Measurements from ENCODE around the gene TRIM25. TPM values are rescaled to one million over a fixed set of nuclear protein-coding genes. Genes with fewer than 3 reads are reported as not detected.

The TRIM25 gene
- total RNA-seq, 2 donors from 2014 or later: 7.5 to 17.6 TPM

DNA sequence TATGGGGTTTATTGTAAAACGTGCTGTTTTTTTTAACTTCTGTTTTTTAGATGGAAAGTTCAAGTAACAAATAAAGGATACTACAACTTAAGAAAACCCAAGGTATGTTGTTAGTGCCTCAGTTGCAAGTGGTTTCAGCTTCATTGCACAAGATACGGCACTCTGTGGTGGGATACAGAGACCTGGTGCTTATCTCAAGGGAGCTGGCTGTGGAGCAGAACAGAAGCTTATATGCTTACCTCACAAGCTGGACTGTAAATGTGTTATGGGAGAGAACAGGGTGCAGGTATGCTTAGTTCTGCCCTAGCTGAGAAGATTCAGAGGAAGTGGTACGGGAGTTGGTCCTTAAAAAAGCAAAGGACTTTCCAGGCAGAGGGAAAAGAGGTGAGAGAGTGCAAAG is 64.7 kb downstream of the TRIM25 start:
- TF ChIP-seq, protein P1, sequence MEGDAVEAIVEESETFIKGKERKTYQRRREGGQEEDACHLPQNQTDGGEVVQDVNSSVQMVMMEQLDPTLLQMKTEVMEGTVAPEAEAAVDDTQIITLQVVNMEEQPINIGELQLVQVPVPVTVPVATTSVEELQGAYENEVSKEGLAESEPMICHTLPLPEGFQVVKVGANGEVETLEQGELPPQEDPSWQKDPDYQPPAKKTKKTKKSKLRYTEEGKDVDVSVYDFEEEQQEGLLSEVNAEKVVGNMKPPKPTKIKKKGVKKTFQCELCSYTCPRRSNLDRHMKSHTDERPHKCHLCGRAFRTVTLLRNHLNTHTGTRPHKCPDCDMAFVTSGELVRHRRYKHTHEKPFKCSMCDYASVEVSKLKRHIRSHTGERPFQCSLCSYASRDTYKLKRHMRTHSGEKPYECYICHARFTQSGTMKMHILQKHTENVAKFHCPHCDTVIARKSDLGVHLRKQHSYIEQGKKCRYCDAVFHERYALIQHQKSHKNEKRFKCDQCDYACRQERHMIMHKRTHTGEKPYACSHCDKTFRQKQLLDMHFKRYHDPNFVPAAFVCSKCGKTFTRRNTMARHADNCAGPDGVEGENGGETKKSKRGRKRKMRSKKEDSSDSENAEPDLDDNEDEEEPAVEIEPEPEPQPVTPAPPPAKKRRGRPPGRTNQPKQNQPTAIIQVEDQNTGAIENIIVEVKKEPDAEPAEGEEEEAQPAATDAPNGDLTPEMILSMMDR (IDR thresholded peaks at IDR 0.05): no peak
- H3K27ac ChIP-seq: no peak overlapping the region
- no peaks in the 10 kb centered on the region for H3K9me3 ChIP-seq
- H3K27me3 ChIP-seq: no peaks in the 10 kb centered on the region
- H3K4me1 ChIP-seq: no peaks in the 10 kb centered on the region
- peaks cover 8% of the 10 kb centered on the region for H3K36me3 ChIP-seq
- no peak for DNase-seq (ENCODE audit: low spot score)
- no peak overlapping the region for H3K4me3 ChIP-seq

DNA sequence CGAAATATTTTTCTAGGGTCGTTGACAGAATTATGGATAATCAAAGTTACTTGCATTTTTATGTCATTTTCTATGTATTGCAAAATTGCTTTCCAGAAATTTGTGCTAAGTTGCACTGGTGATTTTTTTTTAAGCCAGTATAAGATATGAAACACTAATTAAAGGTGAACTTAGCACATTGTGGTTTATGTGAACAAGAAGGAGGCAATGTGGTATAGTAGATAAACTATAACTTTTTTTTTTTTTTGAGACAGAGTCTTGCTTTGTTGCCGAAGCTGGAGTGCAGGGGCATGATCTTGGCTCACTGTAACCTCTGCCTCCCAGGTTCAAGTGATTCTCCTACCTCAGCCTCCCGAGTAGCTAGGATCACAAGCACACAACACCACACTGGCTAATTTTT is 66.7 kb downstream of the TRIM25 start:
- DNase-seq (ENCODE audit: low spot score): no peak
- TF ChIP-seq, protein P1 (IDR thresholded peaks at IDR 0.05): no peak
- no peak overlapping the region for H3K4me3 ChIP-seq
- H3K9me3 ChIP-seq: no peaks in the 10 kb centered on the region
- no peaks in the 10 kb centered on the region for H3K27me3 ChIP-seq
- H3K36me3 ChIP-seq: peaks cover 8% of the 10 kb centered on the region
- H3K27ac ChIP-seq: no peak overlapping the region
- peaks cover 0 to 9% of the 10 kb centered on the region in 2 donors for H3K4me1 ChIP-seq

DNA sequence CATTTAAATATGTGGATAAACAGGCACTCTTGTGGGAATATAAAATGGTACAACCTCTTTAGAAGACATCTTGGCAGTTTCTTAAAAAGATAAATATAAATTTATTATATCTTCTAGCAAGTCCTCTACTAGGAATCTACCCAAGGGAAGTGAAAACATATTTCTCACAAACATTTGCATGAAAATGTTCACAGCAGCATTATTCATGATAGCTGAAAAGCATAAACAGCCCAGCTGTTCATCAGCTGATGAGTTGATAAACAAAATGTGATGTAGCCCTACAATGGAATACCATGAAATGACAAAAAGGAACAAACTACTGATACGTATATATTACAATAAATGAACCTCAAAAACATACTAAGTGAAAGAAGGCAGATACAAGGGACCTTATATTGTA is 67.9 kb downstream of the TRIM25 start:
- Histone ChIP-seq H3K9me3 (no peaks in the 10 kb centered on the region), H3K27me3 (no peaks in the 10 kb centered on the region), H3K27ac (no peak overlapping the region), H3K4me1 (peaks cover 0 to 13% of the 10 kb centered on the region in 2 donors), H3K4me3 (no peak overlapping the region), H3K36me3 (peaks cover 8% of the 10 kb centered on the region)
- TF ChIP-seq, protein P1 (IDR thresholded peaks at IDR 0.05): no peak
- no peak for DNase-seq (ENCODE audit: low spot score)

DNA sequence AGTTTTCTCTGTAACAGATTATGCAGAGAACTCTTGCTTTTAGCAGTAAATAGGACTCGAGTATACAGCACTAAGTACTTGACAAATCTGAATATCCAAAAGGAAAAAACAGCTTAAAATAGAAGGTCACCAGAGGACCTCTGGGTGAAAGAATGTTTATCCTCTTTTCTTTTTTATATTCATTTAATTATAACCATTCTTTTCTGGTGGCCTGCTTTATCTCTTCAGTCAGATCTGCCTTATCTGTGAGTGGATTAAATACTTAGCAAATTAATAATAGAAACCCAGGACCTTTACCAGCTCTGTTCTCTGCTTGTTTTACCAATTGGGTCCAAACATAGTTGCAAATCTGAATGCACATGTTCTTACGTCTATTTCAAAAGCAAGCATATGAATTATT is 71.3 kb downstream of the TRIM25 start:
- Histone ChIP-seq H3K4me1 (peaks cover 0 to 13% of the 10 kb centered on the region in 2 donors), H3K36me3 (no peaks in the 10 kb centered on the region), H3K9me3 (no peaks in the 10 kb centered on the region), H3K27ac (no peak overlapping the region), H3K4me3 (no peak overlapping the region), H3K27me3 (no peaks in the 10 kb centered on the region)
- DNase-seq (ENCODE audit: low spot score): no peak
- TF ChIP-seq, protein P1 (IDR thresholded peaks at IDR 0.05): no peak

DNA sequence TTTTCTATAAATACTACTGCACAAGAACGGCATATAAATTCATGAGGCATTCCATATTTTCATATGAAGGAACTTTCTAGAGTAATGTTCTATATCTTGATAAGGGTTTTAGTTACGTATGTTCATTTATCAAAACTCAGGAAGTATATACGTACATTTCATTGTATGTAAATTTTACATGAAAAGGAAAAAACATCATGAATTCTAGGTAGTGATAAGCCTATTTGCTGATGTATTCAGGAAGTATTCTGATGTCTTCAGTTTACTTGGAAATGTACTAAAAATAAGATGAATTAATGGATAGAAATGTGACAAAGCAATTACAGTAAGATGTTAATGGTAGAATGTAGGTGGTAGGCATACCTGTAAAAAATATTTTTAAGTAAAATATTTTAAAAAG is 75.2 kb downstream of the TRIM25 start:
- H3K4me1 ChIP-seq: peaks cover 0 to 33% of the 10 kb centered on the region in 2 donors
- no peak overlapping the region for H3K4me3 ChIP-seq
- H3K27me3 ChIP-seq: no peaks in the 10 kb centered on the region
- no peaks in the 10 kb centered on the region for H3K9me3 ChIP-seq
- no peaks in the 10 kb centered on the region for H3K36me3 ChIP-seq
- no peak for DNase-seq (ENCODE audit: low spot score)
- H3K27ac ChIP-seq: no peak overlapping the region
- TF ChIP-seq, protein P1 (IDR thresholded peaks at IDR 0.05): no peak

MicroRNAs encoded within 50 kb of the gene (microRNA counts, 767-probe panel; counts per million panel counts)
- microRNA hsa-miR-3614-5p: 0 to 31.0 counts per million in 2 donors

Other genes starting within 250 kb of the TRIM25 start
- under 1 TPM in 1 of 2 donors, not detected in 1; 0.51 TPM for gene C17orf67, start 80.1 kb downstream of the TRIM25 start, total RNA-seq
- 1 to 10 TPM; 3.4 to 3.7 TPM for gene DGKE, start 79.9 kb downstream of the TRIM25 start, total RNA-seq
- gene COIL, start 47.0 kb upstream of the TRIM25 start, total RNA-seq: 1 to 10 TPM; 7.3 to 7.9 TPM
- 10 to 100 TPM; 42.3 to 54.2 TPM for gene SCPEP1, start 64.1 kb upstream of the TRIM25 start, total RNA-seq
- gene AKAP1, start 171.2 kb upstream of the TRIM25 start, total RNA-seq: 100 to 1,000 TPM in 1 of 2 donors, 10 to 100 TPM in 1; 90.4 to 139 TPM

All from right atrium auricular region (tissue), 2 donors.